WI38 (cell line): ENCODE data around the gene ZNF845.

Source experiments
- H3K4me3 ChIP-seq: 2 replicates; pipeline ENCODE4 v1.5.1; 2011; ENCODE audit warnings: low read depth, mild to moderate bottlenecking, control low read depth, low read length
- CTCF ChIP-seq: IDR thresholded peaks from 2 replicates; pipeline ENCODE4 v1.5.1; 2012; ENCODE audit warnings: low read depth, mild to moderate bottlenecking, control low read depth, low read length

The ZNF845 gene

GRCh38 chr19:53365134-53365898 lies 31.8 kb downstream of the ZNF845 start, which contains the start of gene ZNF525:
ZNF525 (plus strand) TSS chr19:53365705; CDS start chr19:53372282, 6,577 bp downstream.
- H3K4me3 ChIP-seq, result peak within 1 kb of the TSS; percentile 73
- TF ChIP-seq CTCF, result no peak

- H3K4me3 ChIP-seq, result peak overlapping the region; percentile 73
Measured at GRCh38 chr19:53365899-53366493, 32.4 kb downstream of the ZNF845 start.

GRCh38 chr19:53372196-53372595 lies 38.6 kb downstream of the ZNF845 start:
- H3K4me3 ChIP-seq, result no peak overlapping the region
- no peak for TF ChIP-seq CTCF

More at GRCh38 chr19:53365899-53366493, 32.4 kb downstream of the ZNF845 start:
- TF ChIP-seq CTCF, result no peak

GRCh38 chr19:53374288-53374687 lies 40.7 kb downstream of the ZNF845 start:
- no peak overlapping the region for H3K4me3 ChIP-seq
- TF ChIP-seq CTCF, result no peak

GRCh38 chr19:53374743-53375142 lies 41.2 kb downstream of the ZNF845 start:
- no peak overlapping the region for H3K4me3 ChIP-seq
- no peak for TF ChIP-seq CTCF

GRCh38 chr19:53381376-53381775 lies 47.8 kb downstream of the ZNF845 start:
- H3K4me3 ChIP-seq, result no peak overlapping the region

More at GRCh38 chr19:53381376-53381775, 47.8 kb downstream of the ZNF845 start:
- no peak for TF ChIP-seq CTCF
